CD4-positive, alpha-beta T cell treated with Interleukin-1 beta for 1 hour (primary cell): ENCODE measurements around the gene NRK.
"Not testable (repeated sequence)": the region's sequence is repeated elsewhere in the genome, so short reads cannot be mapped to it uniquely, and the experiment has no call there.

ENCODE experiments used
- DNase-seq, 2 donors: peaks; one replicate each; pipeline ENCODE4 v3.0.0-alpha.2; 2020 to 2022

The NRK gene

DNA sequence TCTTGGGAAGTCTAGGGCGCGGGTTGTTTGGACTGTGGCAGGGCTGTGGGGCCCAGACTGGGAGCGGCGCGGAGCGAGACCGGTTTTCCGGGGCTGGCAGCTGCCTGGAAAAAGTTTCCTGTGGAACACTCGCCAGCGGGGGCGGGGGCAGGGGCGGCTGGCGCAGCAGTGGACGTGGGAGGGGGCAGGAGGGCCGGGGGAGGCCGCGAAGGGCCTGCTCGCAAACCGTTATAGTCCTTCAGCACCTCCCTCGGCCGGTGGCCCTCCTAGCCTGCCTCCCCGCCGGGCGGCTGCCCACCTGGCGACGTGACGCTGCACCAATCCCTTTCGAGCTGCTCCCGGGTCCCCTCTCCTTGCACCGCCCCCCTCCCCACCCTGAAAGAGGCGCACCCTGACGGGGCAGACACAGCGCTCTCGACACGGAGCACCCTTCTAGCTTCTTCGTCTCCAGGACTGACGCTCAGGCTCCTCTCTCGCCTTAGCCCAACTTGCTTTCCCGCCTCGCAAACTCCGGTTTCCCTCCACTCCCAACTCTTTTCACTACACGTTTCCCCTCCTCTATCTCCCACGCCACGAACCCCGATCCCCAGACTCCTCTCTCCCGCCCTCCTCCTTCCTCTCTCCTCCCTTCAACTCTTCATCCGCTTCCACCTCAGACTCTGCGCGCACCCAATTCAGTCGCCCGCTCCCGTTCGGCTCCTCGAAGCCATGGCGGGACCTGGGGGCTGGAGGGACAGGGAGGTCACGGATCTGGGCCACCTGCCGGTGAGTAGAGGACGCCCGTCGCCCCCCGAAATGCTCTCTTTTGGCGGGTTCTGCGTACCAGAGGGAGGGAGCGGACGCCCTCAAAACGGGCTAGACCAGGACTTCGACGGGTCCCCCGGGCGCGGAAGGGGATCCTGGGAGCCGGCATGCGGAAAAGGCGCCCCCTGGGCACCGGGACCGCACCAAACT, at the start of gene NRK:
NRK (plus strand) TSS at position 402 of the 954 bp plus-strand sequence; CDS start at position 709, 307 bp downstream.
- no peak for DNase-seq

DNA sequence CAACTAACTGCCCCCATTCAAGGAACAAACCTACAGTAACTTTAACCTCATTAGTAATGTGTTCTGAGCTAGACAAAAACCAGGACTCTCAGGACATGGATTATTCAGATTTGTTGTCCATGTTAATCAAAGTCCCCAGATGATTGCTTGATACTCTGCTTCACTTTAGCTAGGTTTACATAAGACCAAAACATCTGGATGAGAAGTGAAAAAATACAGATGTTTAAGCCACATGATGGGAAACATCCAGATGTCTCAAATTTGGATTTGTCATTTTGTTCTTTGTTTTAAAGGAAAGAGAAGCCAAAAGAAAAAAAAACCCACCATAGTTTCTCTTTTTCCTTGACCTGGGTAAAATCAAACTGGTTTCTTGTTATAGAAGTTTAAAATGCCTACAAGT, 48.5 kb upstream of the NRK start:
- no peak for DNase-seq

DNA sequence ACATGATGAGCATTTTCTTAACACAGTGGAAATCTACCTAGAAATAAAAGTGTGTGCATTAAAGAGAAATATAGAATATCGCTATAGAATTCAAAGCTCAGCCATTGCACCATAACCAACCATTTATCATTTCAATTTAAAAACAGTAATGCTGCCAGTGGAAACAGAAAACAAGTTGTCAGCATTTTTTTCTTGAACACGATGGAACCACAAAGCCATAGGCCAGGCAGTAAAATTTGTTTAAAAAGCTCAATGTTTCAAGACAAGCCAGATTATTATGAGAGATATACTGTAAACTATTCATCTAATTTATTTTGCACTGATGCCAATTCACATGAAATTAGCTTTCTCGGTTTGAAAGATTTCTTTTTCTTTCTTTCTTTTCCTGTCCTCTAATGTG, 46.7 kb upstream of the NRK start:
- no peak for DNase-seq

DNA sequence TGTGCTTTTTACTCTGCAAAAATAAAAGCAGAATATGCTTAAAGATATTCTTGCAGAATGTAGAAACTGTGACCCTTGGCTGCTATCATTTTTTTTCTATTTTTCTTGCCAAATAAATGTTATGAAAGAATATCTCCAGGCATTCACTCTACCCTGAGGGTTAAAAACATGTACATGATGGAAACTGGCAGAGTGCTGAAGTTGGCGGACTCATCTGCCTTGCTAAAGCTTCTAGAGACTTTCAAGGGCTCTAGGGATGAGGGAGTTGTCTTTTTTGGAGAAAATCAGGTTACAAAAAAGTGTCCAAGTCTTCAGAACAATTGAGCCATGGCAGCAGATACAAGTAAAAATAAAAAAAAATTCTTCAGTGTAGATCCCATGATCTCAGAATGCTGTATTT, 40.5 kb upstream of the NRK start:
- DNase-seq = no peak

- DNase-seq = not testable (repeated sequence)
Observed at GRCh38 chrX:105796877-105797276, 25.5 kb upstream of the NRK start.

GRCh38 chrX:105803891-105804290, 18.4 kb upstream of the NRK start:
- DNase-seq = no peak

GRCh38 chrX:105805655-105806054, 16.7 kb upstream of the NRK start:
- not testable (repeated sequence) for DNase-seq

DNA sequence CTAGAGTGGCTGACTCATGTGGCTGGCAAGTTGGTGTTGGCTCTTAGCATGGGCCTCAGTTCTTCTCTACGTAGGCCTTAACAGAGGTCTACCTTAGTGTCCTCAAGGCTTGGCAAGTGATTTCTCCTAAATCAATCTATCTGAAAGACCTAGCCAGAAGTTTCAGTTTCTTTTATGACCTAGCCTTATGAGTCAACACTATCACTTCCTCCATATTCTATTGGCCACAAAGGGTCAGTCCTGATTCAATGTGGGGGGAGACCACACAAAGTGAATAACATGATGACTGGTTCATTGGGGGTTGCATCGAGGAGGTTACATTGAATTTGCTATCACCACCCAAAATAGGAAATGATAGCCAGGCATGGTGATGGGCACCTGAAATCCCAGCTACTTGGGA, 5.8 kb upstream of the NRK start:
- no peak for DNase-seq

DNA sequence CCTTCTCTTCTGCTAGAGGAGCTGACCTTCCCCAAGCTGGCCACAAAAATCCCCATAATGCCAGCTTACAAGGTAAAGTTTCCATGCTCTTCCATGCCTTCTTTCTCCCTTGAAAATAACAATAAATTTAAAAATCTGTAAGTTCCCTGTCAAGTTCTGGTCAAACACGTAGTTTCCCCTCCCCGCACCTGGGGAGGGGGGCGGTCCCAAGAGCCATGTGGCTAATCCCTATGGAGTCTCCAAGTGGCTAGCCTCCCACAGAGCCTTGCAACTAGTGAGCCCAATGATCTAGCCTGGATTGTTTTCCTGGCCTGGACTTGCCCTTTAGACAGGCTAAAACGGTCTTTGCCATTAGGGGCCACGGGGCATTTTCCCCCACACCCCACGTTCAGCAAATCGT, 2.1 kb upstream of the NRK start:
- DNase-seq = no peak

DNA sequence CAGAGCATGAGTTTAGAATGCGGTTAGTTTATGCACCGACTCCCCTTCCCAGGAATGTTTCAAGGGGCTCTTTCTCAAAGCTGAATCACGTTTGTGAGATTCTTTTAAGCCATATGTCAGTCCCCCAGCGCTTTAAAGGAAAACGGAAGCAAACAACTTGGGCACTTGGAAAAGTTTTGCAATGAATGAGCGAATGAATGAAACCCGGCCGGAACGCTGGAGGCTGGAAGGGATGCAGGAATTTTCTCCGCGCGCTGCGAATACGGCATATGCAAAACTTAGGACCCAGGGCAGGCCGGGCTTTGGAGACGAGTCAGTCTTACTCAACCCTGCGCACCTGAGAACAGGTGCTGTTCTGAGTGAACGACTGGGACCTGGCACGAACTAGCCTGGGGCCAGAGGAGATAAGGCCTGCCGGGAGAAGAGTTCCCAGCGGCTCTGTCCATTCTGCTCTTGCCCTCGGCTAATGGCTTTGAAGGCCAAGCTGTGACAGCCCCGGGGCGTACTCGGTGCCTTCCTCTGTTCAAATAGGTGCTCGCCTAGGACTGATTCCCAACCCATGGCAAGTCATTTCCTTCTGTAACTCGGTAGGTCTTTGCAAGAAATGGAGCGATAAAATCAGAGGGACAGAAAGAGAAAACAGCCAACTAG, 743 bp upstream of the NRK start:
- no peak for DNase-seq

GRCh38 chrX:105823092-105823455, 735 bp downstream of the NRK start:
- DNase-seq = no peak

GRCh38 chrX:105829011-105829410, 6.7 kb downstream of the NRK start:
- DNase-seq = no peak

DNA sequence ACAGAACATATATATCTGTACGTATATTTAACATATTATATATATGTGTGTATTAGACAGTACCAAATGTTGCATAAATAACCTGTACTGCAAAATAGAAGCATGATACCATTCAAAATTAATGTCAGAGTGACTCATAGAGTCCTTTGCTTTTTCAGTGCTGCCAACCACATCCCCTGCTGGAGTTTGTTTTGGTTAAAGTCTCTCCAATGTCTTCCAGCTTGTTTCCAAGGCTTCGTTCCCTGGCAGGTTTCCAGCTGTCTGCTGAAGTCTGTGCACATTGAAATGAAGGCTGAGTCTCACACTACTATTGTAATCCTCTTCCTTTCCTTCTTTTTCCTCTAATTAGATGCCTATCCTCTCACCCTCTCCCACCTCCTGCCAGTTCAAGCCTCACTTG, 14.9 kb downstream of the NRK start:
- no peak for DNase-seq

GRCh38 chrX:105845631-105846030, 23.3 kb downstream of the NRK start:
- no peak for DNase-seq

DNA sequence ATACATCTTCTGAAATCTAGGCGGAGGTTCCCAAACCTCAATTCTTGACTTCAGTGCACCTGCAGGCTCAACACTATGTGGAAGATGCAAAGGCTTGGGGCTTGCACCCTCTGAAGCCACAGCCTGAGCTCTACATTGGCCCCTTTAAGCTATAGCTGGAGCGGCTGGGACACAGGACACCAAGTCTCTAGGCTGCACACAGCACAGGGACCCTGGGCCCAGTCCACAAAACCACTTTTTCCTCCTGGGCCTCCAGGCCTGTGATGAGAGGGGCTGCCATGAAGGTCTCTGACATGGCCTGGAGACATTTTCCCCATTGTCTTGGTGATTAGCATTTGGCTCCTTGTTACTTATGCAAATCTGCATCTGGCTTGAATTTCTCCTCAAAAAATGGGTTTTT, 27.8 kb downstream of the NRK start:
- DNase-seq = not testable (repeated sequence)

- DNase-seq = no peak
Observed at GRCh38 chrX:105865709-105866108, 43.4 kb downstream of the NRK start.

GRCh38 chrX:105869701-105870100, 47.4 kb downstream of the NRK start:
- DNase-seq = no peak

- no peak for DNase-seq
Observed at GRCh38 chrX:105870445-105870844, 48.1 kb downstream of the NRK start.

- no peak for DNase-seq
Observed at GRCh38 chrX:105872941-105873340, 50.6 kb downstream of the NRK start.

GRCh38 chrX:105874790-105875189, 52.5 kb downstream of the NRK start:
- DNase-seq = no peak

DNA sequence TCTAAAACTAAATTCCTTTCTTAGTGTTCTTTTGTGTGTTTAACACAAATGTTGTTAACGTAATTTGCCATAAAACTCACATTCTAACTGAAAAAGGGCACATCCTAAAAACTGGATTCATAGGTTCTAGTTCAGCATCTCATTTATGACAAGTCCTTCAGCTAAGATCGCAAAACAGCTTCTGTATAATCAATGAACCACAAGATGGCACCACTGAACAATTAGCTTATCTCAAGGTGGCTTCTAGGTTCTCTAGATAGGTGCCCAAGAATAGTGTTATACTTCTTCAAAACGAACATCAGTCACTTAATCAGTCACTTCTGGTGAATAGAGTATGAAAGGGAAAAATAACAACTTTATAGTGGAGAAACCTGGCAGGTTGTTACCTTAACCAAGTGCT, 54.3 kb downstream of the NRK start:
- DNase-seq = no peak

DNA sequence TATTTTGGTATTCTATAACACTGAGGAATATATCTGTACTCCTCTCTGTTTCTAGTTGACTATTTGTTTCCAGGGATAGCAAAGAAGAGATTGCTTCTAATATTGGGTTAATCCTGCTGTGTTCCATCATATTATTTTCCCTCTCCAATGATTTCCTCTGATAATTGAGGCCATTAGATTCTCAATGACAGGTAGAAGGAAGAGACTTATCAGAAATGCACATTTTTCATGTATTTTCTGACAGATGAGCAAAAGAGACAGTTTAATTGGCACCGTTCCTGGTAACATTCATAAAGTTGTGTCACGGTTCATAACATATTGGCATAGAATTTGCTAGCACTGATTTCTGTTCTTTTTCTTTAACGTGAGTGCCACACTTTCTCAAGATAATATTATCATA, 58.2 kb downstream of the NRK start:
- no peak for DNase-seq

DNA sequence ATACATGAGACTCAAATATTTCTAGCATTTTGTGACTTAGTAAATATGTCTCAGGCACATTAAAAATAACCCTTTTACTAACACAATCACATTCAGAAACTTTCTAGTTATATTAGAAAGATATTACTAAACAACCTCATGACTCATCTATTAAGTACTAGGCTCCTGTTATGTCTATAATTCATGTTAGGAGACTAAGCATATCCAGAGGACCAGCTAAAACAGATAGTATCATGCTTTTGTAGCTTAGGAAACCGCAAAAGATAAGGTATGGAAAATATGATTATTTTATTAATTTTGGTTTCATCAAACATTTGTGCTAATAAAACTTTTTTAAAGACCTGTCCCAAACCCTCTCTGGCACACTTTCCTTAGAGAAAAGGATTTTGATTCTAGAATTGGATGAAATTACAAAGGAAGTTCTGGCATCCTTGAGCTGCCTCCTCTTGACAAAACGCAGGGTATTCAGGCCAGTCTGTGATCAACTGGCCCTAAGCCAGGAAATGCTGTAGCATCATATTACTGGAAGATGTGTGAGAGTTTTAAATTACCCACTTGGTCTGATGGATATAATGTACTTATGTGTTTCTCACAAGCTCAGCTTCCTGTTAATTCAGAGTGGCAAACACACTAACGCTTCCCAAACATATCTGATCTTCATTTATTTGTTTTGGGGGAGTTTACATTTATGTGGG, 60.4 kb downstream of the NRK start:
- no peak for DNase-seq

DNA sequence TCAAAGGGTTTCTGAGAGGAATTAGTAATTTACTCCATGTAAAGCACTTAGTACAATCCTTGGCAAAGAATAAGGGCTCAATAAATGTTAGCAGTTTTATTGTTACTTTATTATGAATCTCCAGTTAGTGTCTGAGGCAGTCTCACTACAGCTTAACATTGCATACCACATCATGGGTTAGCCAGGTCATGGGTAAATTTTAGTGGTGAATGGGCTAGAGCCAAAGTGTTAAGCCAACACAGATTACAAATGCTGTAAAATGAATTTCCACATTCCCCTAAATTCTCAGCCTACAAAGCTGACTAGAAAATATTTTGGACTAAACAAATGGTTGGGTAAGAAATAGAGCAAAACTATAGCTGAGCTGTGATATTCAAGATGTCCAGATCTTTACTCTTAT, 72.4 kb downstream of the NRK start:
- DNase-seq = no peak
